Left ventricle myocardium superior (tissue), 1 donor: ENCODE data around the gene ADCY5. TPM values are rescaled to one million over a fixed set of nuclear protein-coding genes. Genes with fewer than 3 reads are reported as not detected.

Source experiments
- ATAC-seq: fragments of 200-7000 bp; cut with Tn5 transposase; one replicate; pipeline ENCODE4 v1.9.1; 2020; ENCODE audit warnings: mild to moderate bottlenecking, moderate library complexity
- DNase-seq: peaks from one replicate; pipeline ENCODE4 v3.0.0-alpha.2; 2020
- intact Hi-C: fragments of 100-400 bp; cut with micrococcal nuclease; formaldehyde crosslinking; loops from one replicate; pipeline ENCODE4 v1.11.0; 2022
- total RNA-seq: library from RNA; stranded (reverse); fragmentation: NEBNext Ultra II Directional; extraction: Animal tissue kit (Norgen Biotek cat#: 25700); gene quantifications from one replicate; pipeline ENCODE4 v1.2.1, GENCODE V29; 2021
- donor health status: DM: no; HTN: yes; CAD: no; lungs with severe emphysema.

Gene ADCY5
- total RNA-seq, 1 donor from 2014 or later, result 273 TPM

DNA sequence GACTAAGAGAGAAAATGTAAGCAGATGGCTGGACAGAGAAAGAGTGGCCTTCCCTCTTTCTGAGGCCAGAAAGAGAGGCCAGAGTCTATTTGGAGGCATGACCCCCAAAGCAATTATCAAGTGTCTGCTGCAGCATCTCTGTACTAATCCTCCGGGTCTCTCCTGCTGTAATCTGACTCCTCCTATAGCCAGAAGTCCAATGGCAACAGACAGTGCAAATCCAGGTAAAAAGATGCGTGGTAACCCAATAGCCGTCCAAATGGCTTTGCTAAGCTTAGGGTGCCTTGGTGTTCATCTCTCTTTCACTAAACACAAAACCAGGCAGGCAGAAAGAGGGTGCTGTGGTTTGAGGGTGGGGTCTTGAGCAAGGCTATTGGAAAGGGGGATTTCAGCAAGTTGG is 91.6 kb downstream of the ADCY5 start:
- ATAC-seq (no peak), DNase-seq (no peak)
- intact Hi-C loops, result no loop called here

DNA sequence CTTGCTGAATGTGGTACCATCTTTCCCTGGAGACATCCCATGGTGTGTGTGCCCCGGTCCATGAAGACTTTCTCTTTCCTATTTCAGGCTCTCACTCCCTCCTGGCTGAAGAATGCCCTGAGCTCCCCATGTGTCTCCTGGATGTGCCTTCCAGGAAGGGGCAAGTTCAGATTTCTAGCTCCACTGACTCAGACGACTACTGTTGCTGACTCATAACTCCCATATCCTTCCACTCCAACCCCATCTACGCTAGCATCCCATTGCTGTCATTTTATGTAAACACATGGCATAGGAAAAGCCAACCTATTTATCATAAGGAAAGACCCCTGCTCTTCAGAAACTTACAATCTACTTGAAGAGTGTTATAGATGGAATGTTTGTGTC is 95.0 kb downstream of the ADCY5 start:
- DNase-seq (no peak), ATAC-seq (no peak)
- intact Hi-C loops, result no loop called here

DNA sequence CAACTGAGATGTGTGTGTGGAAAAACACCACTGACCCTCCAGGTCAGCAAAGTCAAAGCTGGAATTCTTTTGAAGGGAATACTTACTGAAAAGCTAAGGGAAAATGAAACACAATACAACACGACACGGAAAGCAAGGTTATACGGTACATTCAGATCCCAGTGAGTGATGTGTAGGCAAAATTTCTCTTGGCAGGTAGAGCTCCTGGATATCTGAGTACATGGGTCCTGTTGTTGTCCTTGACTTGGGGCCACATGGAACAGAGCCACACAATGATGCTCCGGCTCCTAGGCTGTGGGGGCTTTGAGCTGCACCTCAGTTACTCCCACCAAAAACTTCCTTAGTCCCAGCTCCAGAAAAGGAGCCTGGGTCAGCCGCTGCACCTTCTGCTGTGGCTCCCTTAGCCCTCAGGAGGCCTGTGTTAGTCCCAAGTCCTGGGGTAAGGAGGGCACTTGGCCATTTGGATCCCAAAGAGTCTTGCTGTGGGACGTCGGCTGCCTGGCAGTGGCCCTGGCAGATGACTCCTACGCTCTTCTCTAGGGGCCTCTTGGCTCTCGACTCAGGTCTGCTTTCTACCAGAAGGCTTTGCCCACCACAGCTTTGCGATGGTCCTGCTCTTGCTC is 95.6 kb downstream of the ADCY5 start:
- ATAC-seq (peak; percentile 56), DNase-seq (no peak)
- intact Hi-C loops, result no loop called here

DNA sequence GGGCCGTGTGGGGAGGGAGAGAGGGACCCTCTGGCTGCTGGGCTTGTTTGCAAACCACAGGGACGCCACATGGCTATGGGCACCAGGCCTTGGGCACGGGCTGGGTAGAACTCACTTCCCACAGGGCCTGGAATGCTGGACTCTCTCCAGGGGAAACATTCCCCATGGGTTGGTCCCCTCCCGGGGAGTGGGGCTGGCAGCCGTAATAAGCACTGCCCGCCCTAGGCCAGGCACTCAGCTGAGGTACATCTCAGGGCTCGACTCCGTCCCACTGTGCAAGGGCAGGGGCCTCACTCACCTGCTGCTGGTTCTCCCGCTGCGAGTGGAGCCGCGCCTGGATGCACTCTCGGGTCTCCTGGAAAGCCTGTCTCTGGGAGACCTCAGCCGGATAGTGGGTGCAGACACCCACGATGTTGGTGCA is 96.7 kb downstream of the ADCY5 start:
- DNase-seq, result peak; percentile 69
- ATAC-seq, result peak; percentile 66
- intact Hi-C loops, result no loop called here

DNA sequence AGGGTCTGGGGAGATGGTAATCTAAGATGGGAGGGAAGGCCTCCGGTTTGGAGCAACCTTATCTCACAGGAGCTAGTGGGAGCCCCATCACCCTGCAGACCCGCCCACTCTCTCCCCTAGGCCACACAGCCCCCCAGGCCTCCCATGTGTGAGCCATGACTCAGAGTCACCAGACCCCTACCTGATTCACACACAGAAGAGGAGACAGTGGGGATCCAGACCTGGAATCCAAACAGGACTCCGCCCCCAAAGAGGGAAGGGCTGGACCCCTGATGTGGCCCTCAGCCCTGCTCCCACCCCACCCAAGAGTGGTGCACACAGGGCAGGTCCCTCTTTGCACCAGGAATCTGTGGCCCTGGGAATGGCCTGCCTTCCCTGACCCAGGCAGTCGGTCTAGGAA is 97.4 kb downstream of the ADCY5 start:
- no peak for DNase-seq
- no peak for ATAC-seq
- intact Hi-C loops, result no loop called here

DNA sequence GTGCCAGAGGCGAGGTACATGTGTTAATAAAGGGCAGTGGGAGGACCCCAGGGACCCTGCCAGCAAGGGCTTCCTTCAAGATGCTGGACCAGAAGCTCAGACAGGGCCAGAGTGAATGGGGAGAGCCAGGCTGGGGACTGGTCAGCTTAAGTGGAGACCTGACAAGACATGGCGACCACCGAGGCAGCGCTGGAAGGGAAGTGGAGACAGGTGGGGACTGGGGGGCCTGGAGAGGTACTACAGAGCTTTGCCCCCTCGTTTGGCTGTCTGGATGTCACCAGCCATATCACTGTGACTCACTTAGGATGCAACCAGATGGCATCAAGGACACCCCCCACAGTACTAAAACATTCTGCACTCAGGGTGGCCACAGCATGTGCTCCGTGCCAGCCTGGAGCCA is 97.9 kb downstream of the ADCY5 start:
- intact Hi-C loops, result no loop called here
- DNase-seq (no peak), ATAC-seq (no peak)

DNA sequence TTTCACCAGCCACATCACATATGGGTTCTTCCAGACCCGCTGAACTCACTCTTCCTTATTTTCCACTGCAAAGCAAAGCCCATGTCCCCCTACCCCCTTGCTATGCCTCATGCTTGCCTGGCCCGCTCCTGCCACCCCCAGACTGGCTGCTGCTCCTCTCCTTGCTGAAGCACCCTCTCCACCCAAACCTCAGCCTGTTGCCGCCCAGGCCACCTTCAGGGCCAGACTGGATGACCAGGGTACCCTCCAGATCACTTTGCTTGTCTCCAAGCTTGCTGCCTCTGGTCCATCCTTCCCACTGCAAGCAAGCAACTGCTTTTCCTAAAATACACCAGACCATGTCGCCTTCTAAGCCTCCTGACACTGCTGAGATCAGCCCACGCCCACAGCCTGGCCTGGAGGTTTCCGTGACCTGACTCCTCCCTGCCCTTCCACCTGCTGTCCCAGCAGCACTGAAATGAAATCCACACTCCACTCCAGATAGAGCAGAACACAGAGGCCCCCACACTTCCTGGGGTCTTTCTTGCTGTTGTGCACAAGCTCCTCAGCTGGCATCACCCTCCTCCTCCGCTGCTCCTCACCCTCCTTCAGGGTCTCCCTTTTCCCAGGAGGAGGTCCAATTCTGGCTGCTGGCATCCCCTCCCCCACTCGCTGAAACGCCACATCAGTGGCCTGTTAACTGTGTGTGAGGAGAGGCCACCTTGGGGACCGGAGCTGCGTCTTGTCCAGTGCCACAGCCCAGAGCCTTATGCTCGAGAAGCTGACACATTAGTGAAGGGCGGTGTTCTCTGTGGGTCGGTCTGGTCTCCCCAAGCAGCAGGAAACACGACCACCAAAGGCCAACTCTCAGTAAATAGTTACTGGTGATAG is 99.1 kb downstream of the ADCY5 start:
- intact Hi-C loops, result loop anchor here (10.0 kb wide), 1 partner anchor 95 kb away; the partner anchor contains the start of gene ADCY5

DNA sequence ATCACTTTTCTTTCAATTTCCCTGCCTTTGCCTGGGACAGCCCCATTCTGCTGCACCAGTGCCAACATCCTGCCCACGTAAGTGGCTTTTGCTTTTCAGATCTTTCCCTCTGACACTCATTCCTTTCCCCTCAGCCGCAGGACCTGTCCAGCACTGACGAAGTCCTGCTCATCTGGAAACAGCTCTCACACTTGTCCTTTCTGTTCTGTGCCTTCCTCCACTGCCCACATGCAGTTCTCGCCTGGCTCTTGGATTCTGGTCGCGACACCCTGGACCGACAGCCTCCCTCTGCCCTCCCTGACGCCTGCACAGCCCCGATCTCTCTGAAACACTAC is 99.7 kb downstream of the ADCY5 start:
- no peak for DNase-seq
- intact Hi-C loops, result loop anchor here (10.0 kb wide), 1 partner anchor 96 kb away; the partner anchor contains the start of gene ADCY5
- ATAC-seq, result no peak

More for the DNA sequence above, 99.1 kb downstream of the ADCY5 start:
- no peak for ATAC-seq
- no peak for DNase-seq

DNA sequence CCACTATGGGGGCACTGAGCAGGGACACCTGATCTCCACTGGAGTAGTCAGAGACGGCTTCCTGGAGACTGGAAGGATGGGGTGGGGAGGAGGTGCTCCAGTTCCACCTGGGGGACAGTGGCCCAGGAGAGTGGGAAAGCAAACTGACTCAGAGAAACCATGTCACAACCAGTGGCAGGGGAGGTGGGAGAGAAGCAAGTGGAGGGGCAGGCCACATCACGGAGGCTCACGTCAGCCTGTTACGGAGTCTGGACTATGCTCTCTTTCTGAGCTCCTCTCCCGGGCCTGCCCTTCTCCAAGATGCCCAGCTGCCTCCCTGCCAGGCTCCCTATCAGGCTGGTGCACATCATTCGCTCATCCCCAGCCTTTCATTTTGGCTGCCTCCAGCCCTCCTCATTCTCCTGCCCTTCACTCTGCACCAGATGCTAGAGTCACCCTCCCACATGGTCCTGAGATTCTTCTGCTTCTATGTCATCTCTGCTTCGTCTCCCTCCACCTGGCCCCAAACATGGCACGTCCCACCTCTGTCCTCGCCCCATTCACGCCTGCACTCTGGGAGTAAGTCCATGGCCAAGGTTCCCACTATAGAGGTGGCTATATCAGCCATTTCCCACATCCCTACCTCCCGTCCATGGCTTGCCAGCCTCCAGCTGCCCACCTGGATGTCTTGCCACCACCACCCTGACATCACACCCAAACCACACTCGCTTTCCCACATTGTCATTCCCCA is 100.3 kb downstream of the ADCY5 start:
- ATAC-seq (no peak), DNase-seq (no peak)
- intact Hi-C loops, result loop anchor here (10.0 kb wide), 1 partner anchor 96 kb away; the partner anchor contains the start of gene ADCY5

DNA sequence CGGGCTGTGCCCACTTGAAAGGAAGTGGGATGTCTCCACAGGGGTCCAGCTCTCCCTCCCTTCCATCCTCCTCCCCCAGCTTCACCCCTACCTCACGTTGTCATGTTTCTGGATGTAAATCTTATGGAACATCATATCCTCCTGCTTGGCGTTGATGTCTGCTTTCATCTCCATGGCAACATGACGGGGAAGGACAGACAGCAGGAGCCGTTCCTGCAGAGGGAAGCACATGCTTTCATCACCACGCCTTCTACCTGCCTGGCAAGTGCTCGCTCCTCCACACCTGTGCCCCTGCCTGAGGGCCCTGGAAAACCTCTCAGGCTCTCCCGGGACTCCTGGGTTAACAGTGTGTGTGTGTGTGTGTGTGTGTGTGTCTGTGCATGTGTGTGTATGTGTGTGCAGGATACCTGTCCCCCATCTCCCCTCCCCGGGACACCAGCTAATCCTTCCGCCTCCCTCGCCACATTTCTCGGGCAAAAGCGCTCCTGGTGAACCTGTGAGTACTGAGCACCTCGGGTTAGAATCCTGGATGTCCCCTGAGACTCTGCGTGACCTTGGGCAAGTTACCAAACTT is 101.1 kb downstream of the ADCY5 start:
- no peak for ATAC-seq
- DNase-seq, result peak; percentile 25
- intact Hi-C loops, result loop anchor here (10.0 kb wide), 1 partner anchor 97 kb away; the partner anchor contains the start of gene ADCY5

DNA sequence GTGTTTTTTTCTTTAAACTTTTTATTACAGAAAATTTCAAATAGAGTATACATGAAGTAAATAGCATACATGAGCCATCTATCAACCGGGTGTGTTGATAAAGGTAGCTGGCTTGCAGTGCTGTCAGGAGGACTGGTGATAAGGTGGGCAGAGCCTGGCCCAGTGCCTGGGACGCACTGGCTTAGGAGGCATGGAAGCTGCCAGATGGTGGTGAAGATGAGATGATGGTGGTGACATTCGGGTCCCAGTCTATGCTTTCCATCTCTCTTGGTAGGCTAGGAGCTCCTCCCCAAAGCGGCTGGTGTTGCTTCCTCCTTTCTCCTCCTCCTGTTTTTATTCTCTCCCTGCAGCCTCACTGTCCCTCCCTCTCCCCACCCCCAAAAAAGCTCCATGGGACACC is 101.7 kb downstream of the ADCY5 start:
- intact Hi-C loops, result loop anchor here (10.0 kb wide), 1 partner anchor 98 kb away; the partner anchor contains the start of gene ADCY5
- ATAC-seq, result peak; percentile 50
- peak; percentile 84 for DNase-seq

DNA sequence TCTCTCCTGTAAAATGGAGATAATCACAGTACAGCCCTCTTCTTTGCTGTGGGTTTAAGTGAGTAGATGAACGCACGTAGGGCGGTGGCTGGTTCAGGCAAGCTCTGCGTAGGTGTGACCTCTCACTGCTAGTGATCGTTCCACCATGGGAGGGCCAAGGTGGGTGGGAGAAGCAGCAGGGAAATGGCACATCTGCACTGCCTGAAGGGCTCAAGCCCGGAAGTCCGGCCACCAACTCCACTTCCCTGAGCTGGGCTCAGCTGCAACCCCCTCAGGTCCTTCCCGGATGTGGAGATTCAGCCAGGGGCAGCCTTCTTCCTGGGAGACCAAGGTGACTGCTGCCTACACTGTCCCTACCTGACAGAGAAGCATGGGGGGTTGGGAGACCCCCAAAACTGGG is 102.9 kb downstream of the ADCY5 start:
- DNase-seq (no peak), ATAC-seq (no peak)
- intact Hi-C loops, result loop anchor here (10.0 kb wide), 1 partner anchor 99 kb away; the partner anchor contains the start of gene ADCY5

DNA sequence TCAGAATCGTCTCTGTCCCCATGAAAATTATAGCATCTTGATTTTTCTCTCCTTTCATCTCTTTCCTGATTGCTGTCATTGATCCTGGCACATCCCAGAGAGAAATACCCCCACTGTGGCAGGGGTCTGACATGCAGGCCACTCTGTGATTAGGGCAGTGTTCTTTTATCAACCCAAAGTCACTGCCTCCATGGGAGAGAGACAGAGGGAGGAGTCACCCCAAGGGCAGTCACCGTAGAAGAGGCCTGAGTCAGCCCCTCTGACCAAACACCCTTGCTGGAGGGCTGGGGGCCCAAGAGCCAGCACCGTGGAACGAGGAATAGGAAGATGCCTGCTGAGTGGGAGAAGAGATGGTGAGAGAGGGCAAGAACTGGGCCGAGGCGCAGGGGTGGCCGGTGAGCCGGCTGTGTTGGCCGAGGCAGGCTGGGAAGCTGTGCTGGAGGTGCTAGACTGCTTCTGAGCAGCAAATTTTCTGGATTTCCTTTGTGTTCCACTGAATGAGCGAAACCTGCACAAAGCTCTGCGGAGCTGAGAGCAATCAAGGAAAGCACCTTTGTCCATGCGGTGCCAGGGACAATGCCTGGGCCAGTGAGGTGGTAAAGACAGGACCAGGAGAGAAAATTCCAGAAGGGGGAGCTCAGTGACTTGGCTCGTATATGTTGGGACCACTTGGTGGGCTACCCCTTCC is 103.8 kb downstream of the ADCY5 start:
- DNase-seq (no peak), ATAC-seq (no peak)
- intact Hi-C loops, result loop anchor here (10.0 kb wide), 1 partner anchor 100 kb away; the partner anchor contains the start of gene ADCY5

DNA sequence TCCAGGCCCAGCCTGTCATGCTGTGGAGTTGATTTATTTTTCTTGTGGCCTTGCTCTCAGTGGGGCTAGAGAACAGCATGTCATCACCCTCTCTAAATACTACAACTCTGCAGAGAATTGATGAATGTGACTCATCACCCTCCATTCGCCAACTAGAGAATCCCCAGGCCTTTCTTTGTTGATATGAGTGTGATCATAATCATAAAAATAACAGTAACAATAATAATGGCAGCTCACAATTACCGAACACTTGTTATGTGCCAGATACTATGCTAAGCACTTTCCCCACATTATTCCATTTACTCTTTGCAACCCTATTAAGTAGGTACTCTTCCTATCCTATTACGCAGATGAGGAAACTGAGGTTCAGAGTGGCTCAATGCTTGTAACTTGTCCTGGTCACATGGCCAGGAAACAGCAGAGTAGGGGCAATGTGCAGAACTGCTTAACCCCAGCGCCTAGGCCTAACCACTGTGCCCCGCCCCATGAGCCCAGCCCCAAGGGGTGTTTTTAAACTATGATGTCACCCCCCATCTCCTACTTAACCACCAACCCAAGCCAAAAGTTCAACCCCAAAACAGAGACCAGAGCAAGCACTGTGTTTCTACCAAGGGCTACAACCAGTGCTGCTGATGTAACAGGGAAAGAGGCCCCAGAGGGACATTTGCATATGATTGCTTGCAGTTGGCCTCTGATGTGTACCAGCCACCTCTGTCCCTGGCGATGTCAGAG is 104.5 kb downstream of the ADCY5 start:
- intact Hi-C loops, result loop anchor here (10.0 kb wide), 1 partner anchor 100 kb away; the partner anchor contains the start of gene ADCY5
- DNase-seq (no peak), ATAC-seq (peak; percentile 12)

DNA sequence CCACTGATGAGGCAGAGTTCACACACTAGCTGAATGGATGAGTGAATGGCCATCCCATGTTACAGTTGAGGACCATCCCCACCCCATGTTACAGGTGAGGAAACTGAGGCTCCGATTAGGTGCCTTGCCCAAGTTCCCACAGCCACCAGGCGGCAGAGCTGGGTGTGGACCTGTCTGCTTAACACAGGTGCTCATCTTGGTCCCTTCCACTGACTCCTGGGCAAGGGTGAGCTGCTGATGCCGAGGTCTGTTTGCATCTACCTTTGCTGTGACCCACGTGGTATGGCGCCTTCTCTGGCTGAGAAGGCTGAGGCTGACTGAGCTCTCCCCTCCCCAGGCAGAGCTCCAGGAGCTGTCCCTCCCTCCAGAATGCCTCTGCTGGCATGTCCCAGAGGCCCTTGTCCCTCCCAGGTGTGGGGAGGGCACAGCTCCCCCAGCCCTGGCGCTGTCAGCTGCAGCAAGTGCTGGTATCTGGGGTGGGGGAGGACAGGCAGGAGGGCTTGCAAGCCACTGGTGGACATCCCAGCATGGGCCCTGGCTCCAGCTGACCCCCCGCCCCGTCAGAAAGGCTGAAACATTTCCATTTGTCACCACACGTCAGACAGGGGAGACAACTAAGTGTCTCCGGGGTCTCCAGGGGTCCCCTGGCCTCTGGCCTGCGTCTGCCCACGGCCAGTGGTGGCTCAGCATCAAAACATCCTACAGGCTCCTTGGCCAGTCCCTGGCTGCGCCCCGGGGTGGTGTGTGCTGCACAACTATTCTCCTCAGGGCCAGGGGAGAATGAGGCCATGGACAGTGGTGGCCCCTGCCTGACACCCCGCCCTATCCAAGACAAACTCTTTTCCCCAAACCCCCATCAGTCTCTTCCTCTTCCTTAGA is 105.4 kb downstream of the ADCY5 start:
- intact Hi-C loops, result loop anchor here (10.0 kb wide), 1 partner anchor 101 kb away; the partner anchor contains the start of gene ADCY5
- peak; percentile 74 for DNase-seq
- ATAC-seq, result peak; percentile 41

DNA sequence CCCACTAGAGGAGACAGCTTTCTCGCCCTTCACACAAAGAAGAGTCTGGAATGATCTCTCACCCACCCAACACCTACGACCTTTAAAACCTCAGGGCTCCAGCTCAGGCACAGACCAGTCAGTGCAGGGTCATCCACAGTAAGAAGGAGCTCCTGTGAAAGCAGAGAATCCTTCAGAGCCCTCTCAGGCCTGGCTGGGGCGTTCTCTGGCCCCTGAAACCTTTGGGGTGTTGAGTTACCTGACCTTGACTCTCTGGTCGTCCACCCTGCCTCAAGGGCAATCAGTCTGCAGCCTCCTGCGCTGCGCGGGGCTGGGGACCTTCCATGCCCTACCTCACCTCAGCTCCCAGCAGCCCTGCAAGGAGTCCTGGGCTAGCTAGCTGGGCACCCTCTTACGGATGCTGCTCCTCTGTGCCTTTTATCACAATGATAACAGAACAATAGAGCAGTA is 106.2 kb downstream of the ADCY5 start:
- DNase-seq (no peak), ATAC-seq (no peak)
- intact Hi-C loops, result loop anchor here (10.0 kb wide), 1 partner anchor 102 kb away; the partner anchor contains the start of gene ADCY5
